NCI-H187 (cell line): ENCODE data around the gene SNRNP48.
A peak's percentile ranks its signal among the peaks of the same experiment; 100 is the strongest.

ENCODE experiments used
- DNase-seq, 2 experiments: peaks; one replicate each; lab custom pipeline; 2025; lab: John Stamatoyannopoulos, UW

Gene SNRNP48

DNA sequence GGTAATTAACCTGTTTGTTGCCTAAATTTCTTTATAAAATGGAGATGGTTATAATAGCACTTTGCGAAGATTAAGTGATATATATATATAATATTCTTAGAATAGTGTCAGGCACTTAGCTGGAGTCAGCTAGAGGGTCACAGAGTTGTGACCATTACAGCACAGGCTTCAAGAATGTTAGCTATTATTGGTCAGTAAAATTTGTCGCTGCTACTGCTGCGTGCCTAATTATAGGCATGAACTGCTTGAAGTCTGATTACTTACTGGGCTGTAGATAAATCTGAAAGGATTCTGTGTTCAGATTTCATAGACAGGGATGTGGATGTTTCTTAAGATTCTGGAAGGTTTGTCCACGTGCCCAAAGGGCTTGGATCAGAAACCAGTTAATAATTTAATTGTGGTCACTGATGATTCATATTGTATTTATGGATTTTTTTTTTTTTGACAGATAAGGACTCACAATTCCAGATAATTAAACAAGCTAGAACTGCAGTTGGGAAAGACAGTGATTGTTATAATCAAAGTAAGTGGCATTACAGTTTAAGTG, 4.7 kb downstream of the SNRNP48 start:
- DNase-seq = no peak

DNA sequence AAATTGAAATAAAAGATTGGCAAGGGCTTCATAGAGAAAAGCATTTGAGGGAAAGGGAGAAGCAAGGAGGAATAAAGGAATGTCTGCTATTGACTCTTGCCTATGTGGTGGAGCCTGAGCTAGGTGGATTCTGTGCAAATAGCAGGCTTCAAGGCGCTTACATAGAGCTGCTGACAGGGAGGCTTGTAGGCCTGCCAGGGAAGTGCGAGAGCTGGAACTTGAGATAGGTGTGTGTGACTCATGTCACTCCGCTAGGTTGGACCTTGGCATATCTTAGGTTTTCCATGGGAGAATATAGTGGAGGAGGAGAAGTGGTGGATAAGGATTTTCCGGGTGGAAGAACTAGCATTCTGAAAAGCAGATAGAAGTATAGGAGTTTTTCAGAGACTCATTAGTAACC, 14.0 kb downstream of the SNRNP48 start:
- no peak for DNase-seq

DNA sequence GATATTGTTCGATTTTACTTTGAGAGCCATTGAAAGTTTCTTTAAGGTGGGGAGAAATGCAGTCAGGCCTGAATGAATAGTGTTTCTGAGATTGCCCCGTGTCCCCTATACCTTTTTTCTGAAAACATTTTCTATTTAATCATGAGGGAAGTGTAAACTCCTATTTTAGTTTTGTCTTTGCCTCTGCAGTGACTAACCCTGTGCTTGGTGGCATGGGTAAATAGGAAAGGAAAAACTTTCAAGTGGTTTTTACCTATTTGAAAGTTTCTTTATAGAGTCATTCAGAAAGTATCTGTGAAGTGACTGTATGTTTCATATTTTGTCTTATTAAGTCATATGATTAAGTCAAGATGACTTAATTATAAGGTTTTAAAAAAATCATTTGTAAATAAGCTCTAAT, 14.5 kb downstream of the SNRNP48 start:
- DNase-seq = no peak

DNA sequence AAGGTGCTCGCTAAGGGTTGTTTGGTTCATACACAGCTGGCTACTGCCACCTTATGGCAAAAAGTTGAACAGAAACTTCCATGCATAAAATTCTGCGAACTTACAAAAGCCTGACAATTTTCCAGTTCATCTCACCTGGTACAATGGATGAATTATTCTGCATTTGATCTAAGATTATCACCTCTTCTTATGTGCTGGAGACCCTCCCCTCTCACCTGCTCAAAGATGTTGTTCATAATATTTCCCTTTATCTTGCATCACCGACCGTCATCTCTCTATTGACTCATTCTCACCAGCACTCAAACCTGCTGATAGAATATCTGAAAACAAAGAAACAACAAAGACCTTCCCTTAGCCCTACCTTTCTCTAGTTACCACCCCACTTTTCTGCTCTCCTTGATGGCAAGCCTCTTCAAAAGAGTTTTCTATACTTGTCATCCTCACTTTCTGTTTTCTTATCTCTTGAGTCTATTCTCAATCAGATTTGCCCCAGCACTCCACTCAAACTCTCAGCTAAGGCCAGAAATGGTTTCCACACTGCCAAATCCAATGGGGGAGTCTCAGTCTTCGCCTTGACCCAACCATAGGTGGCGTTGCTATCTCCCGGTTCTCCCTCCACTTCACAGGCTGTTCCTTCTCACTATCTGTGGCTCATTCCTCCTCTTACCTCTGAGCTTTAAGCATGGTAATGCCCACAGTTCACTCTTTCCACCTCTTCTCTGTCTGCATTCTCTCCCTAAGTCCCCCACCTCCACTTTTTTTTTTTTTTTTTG, 25.8 kb downstream of the SNRNP48 start:
- DNase-seq = peak; percentile 17 to 36

DNA sequence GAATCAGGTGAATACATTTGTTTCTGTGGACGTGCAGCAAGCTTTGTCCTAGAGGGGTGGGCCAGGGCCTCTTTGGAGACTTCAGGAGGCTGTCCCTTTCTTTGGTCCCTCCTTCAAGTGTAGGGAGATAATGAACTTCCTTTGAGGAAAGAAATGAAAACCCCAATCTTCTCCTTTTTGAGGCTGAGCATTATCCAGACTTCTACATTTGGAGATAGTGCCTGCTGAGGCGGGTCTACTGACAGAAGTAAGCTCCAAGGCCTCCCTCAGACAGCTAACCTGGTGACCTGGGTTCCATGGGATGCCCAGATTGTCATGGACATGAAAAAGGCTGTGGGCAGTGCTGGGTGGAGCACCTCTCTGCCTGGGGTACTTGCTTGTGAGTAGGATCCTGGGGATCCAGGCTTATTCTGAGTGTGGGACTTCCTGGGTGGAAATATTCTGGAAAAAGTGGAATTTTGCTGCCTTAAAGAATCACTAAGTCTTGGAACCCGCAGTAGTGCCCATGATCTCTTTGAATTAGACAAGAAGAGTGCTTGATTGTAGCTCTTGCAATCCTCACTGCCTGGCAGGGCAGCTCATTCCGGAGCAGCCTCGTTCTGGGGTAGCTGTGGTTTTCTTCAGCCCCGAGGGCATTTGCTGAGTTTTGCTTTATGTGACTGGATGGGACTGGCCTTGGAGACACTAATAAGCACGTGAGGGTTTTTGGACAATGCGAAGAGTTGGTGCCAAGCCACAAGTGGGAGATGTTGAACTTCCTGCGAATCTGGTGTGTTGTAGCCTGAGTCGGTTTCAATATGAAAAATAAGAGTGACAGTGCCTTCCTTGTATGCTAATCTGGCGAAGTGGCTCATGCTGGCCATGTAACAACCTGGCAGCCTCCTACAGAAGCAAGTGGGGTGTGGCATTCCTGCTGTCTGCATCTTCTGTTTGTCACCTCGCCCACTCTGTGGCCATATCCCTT, 28.1 kb downstream of the SNRNP48 start:
- DNase-seq = no peak

DNA sequence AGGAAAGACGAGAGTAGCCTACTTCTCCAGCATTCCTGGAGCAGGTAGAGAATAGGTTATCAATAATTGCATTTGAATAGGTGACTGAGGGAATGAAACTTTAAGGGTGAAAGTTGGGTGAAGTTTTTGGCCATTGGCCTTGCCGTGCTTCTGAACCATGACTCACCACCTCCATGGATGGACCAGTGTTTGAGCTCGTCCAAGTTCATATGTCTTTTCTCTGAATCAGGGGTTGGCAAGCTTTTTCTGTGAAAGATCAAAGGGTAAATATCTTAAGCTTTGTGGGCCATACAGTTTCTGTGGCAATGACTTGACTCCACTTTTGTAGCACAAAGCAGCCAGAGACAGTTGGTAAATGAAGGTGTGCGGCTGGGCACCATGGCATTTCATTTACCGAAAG, 31.8 kb downstream of the SNRNP48 start:
- DNase-seq = no peak

DNA sequence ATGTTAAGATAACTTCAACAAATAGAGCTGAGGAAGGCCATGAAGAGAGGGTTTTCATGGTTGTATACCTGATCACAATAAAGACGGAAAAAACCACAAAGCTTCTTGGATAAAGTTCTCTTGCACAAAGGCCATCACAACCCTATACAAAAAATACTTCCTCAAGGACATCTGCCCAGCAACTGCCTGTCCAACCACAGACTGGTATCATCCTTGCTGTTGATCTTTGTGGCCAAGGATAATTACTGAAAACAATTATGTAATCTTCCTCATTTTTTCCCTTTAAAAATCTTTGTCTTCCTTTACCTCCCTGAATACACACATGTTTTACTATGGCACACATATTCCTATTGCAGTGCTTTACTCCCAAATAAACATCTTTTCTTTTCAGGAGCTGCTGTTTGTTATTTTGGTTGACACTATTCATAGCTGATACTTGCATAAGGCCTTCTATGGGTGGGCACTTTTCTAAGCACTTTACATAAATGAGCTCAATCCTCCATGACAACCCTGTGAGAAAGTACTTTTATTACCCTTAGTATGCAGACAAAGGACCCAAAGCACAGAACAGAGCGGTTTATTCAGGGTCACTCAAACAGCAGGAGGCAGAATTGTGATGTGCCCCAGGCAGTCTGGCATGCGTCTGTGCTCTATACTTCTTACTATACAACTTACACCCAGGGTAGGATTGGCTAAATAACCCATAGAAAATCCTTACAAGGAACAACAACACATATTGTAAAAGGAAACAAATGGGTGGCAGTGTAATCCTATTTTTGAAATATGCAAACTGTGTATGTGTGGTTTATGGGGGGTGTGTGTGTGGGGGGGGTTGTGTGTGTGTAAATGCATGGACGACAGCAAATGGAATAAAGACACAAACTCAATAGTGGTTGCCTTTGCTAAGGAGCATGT, 35.1 kb downstream of the SNRNP48 start:
- DNase-seq = no peak

DNA sequence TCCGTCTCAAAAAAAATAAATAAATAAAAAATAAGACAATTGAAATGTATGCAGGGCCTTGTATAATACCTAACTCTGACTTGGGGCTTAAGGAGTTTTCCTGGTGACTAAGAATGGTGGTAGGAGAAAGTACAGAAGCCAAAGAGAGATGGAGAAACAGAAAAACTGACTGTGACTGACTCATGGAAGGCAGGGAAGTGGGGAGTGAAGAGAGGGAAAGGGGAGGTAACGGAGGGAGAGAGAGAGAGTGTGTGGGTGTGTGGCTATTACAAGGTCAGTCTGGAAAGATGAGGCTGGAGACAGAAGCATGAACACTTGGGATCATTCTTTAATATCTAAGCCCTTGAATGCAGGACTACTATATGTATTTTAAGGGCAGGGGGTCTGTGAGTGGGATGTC, 38.5 kb downstream of the SNRNP48 start:
- no peak for DNase-seq

DNA sequence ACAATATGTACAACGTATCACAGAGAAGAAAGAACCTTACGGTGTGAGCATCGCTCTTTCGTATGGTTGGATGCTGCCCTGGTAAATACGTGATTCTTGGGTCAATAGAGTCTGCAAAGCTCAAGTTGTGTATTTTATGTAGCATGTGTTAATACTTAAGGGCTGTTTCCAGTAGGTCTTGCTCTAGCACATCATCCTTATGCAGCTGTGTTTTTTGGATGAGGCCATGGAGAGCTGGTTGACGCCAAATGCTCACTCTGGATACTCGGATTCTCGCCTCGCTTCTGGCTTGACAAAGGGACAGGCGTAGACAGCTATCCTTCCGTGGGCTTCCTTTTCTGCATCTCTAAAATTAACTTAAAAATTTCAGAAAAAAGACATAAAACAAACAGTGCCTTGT, 38.9 kb downstream of the SNRNP48 start:
- DNase-seq = no peak

DNA sequence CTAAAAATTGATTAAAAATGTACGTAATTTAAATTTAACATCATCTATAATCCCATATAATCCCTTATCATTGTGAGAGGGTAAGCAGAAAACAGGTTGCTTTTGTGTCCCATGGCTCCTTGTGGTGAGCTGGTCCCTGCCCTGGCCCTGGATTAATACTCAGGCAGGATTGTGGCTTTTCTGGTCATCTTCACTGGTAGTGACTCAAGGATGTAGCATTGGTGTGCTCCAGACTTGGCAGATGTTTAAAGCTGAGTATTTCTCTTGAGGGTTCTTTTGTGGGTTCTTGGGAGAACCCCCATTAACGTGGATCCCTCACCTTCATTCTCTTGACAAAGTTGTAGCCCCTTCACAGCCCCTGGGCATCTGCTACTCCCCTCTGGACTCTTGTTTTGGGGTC, 39.3 kb downstream of the SNRNP48 start:
- DNase-seq = no peak

DNA sequence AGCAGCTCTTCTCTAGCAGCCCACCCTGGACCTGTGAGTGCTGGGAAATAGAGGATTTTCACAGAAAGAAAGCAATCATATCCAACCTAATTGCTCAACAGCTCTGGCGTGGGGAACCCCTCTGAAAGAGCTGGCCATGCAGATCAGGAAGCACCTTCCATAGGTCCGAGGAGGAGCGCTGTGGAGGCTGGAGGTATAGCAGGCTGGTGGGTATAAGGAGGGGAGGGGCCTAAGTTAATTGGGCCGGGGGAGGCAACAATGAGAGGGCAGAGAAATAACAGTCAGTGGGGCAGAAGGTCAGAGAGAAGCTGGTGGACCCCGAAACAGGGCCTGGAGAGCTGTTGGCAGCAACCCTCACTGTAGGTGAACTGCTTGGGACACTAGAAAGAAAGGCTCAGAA, 40.8 kb downstream of the SNRNP48 start:
- DNase-seq = no peak

DNA sequence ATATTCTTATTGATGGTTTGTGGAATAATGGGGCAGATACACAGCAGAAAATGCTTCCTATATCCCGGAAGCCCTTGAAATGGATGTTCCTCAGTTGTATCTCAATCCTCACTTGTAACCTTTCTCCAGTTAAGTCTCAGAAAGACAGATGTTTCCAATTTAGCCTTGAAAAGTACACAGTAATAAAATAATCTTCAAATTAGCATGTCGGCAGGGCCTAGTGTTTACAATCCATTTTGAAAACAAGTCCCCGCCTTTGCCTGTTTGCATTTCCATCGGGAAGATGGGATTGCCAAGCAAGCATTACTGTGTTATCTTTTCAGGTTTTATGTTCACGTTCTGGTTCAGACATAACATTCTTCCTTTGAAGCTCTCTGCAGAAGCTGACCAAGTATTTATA, 41.5 kb downstream of the SNRNP48 start:
- no peak for DNase-seq

DNA sequence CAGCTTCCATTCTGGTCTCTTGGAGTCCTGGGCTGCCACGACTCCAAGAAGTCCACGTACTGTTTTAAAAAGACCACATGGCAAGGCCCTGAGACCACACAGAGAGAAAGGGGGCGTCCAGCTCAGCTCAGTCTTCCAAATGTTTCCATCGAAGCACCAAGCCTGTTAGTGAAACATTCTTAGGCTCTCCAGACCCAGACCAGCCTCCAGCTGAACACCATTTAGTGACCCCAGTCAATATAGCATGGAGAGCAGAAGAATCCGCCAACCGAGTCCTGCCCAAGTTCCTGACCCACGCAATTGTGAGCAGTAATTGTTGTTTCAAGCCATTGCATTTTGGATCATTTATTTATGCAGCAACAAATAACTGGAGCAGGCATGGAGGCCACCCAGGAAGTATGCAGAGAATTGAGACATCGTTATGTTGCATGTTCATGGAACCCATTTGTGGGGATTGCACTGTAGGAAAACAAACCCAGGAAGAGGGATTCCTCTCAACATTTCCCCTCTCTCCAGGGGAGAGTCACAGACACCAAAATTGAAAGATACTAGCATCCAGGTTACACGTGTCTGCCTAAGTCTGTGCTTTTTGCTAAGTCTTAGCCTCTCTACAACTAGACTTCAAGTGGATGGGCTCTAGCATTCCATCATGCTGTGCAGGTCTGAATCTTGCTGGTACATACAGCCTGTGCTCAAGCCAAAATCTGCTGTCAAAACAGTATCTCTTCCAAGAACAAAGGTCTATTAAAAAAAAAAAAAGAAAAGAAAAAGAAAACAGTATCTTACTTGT, 42.7 kb downstream of the SNRNP48 start:
- no peak for DNase-seq

DNA sequence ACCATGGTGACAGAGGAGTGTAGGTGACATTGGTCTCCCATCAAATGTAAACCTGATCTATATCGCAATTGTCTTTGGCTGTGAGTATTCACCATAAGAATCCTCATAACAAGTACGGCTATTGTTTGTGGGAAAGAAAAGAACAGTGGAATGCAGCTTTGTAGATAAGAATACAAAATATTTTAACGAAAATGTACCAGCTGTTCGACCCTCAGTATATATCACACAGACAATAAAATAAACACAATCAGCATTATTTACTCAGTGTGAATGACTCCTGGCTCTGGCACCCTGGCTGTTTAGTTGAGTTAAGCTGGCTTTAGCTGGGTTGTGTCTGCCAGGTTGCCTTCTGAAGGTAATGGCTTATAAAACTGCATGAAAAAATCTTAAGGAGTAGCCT, 43.4 kb downstream of the SNRNP48 start:
- no peak for DNase-seq

DNA sequence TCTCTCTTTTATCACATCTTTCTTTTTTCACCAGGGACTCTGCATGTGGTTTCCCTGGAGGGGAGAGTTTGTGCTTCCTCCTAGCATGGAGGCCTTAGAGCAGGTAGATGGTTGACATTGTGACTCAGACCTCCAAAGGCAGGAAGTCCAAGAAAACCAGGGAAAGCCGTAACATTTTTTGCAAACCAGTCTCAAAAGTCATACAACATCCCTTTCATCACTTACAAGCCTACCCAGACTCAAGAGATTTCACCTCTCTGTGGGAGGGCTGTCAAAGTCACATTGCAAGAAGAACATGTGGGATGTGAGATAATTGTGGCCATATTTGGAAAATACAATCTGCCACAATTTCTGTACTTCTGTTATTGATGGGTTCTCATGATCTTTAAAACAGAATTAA, 46.2 kb downstream of the SNRNP48 start:
- no peak for DNase-seq

DNA sequence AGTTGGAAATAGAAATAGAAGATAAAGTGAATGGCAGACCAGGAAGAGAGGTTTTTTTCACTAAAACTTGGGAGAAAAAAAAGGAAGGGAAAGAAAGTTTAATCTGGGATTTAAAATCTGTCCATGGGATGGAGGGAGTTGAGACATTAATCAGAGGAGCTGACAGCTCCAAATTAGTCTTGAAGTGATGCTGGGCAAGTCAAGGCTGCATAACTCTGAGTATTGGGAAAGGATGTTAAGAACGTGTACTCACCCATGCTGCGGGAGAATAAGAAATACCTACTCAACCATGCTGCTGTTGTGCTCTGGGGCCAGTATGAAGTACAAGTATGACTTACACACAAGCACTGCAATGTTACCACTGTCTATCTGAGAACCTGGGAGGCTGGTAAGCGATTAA, 47.5 kb downstream of the SNRNP48 start:
- DNase-seq = no peak

DNA sequence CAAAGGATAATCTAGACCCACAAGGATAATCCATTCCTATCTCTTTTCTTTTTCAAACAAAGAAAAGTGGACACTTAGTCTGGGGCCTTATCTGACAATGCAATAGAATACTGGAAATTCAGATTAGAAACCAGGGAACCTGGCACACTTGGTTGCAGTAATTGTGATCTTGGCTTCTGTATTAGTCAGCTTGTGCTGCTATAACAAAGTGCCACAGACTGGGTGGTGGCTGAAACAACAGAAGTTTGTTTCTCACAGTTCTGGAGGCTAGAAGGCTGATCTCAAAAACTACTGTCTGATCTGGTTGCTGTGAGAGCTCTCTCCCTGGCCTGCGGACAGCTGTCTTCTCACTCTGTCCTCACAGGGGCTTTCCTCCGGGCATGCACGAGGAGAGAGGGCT, 49.4 kb downstream of the SNRNP48 start:
- no peak for DNase-seq

DNA sequence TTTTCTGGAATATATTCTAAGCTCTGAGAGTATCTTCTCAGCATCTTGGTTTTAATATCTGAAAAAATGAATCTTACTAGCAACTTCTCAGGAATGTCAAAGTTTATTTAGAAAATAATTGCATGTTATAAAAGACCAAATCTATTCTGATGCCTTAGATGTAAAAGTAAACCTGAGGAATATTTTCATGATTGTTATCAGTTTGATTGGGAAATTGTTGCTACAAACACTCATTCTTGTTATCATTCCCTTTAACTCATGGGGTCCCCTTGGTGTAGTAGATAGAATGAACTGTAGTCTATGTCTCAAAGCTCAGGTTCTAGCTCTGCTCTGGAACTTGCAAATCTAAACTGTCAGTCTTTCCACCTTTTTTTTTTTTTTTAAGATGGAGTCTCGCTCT, 50.0 kb downstream of the SNRNP48 start:
- no peak for DNase-seq

DNA sequence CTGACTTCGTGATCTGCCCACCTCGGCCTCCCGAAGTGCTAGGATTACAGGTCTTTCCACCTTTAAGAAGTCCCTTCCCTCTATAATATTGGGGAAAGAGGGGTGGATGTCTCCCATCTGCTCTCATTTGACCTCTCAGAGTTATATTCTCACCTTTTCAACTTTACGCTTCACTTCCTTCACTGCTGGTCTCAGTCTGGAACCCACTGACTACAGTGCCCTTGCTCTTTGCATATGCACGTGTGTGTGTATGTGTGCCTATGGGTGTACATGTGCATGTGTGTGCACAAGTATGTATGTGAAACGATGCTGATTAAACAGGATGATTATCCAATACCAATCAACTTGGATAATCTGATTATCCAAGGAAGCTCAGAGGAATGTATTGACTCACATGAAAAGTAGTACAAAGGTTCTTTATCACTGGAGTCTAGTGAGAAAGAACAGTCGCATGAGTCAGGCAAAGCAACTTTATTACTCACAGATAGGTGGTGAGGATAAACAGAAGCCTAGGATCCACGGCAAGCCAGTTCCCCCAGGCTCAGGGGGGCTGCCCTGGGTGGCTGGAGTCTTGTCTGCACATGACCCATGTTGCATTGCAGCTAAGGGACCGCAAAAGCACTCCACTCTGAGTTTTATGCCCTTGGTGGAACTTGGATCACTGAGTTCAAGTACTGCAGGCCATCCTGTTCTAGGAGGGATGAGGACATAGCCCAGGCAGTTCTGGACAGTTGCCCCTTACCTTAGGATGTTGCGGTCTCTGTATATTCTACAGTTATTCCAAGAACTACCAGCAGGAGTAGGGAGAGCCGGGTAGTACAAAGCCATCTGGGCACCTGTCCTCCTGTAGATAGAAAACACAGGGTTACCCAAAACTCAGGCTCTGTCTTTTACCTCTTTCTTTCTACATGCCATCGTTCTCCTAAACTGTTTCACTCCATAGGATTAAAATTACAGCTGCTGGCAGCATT, 50.9 kb downstream of the SNRNP48 start:
- DNase-seq = no peak

DNA sequence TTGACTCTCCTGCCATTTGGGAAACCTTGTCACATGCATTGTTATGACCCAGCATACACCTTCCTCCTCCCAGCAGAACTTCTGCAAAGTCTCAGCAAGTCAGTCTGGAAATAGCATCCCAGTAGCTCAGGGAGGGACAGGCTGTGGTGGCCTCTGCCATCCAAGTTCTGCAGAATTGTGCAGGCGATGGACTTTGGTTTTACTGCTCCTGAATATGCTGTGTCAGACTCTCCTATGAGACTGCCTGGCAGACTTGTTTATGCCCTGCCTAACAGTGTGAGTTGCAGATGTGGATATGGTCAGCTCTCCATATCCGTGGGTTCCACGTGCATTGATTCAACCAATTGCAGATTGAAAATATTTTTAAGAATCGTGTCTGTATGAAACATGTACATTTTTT, 52.8 kb downstream of the SNRNP48 start:
- no peak for DNase-seq
